Osteoblast (primary cell): ENCODE data around the gene GOLGA2. TPM values are rescaled to one million over a fixed set of nuclear protein-coding genes. Genes with fewer than 3 reads are reported as not detected.
A peak's percentile ranks its signal among the peaks of the same experiment; 100 is the strongest.

Experiments
- DNase-seq: peaks from one replicate; pipeline ENCODE4 v3.0.0; 2011; ENCODE audit warnings: low spot score, mixed read lengths; ENCODE audit not compliant: insufficient read length; ENCODE audit errors: missing footprints
- H2AFZ ChIP-seq: 2 replicates; pipeline ENCODE4 v1.6.0; 2011; ENCODE audit warnings: mild to moderate bottlenecking, low read length
- H3K27ac ChIP-seq: 2 replicates; pipeline ENCODE4 v1.5.1; 2011; ENCODE audit warnings: mild to moderate bottlenecking, low read depth, low read length, moderate library complexity
- H3K27me3 ChIP-seq: 2 replicates; pipeline ENCODE4 v1.6.0; 2012; ENCODE audit warnings: mild to moderate bottlenecking, control low read depth, inconsistent platforms, low read length, moderate library complexity; ENCODE audit not compliant: insufficient read depth
- H3K36me3 ChIP-seq: 2 replicates; pipeline ENCODE4 v1.5.1; 2011; ENCODE audit warnings: mild to moderate bottlenecking, low read length, control low read depth, moderate library complexity; ENCODE audit not compliant: insufficient read depth
- H3K4me1 ChIP-seq: 2 replicates; pipeline ENCODE4 v1.5.1; 2011; ENCODE audit warnings: mild to moderate bottlenecking, low read length, control low read depth, moderate library complexity; ENCODE audit not compliant: insufficient read depth
- H3K4me2 ChIP-seq: 2 replicates; pipeline ENCODE4 v1.6.0; 2011; ENCODE audit warnings: mild to moderate bottlenecking, low read length; ENCODE audit not compliant: insufficient read depth
- H3K4me3 ChIP-seq: fragments of 200-600 bp; sonication (generic); 3 replicates; pipeline ENCODE4 v1.5.1; 2012; ENCODE audit warnings: mild to moderate bottlenecking, low read length, inconsistent platforms; ENCODE audit not compliant: insufficient read depth
- H3K79me2 ChIP-seq: 2 replicates; pipeline ENCODE4 v1.6.0; 2012; ENCODE audit warnings: mild to moderate bottlenecking, low read length, control low read depth, inconsistent platforms; ENCODE audit not compliant: insufficient read depth
- H3K9me3 ChIP-seq: 2 replicates; pipeline ENCODE4 v1.5.1; 2011; ENCODE audit warnings: low read depth, low read length, control low read depth
- H4K20me1 ChIP-seq: 2 replicates; pipeline ENCODE4 v1.6.0; 2012; ENCODE audit warnings: mild to moderate bottlenecking, low read length, control low read depth; ENCODE audit not compliant: insufficient read depth
- CTCF ChIP-seq: IDR thresholded peaks from 2 replicates; pipeline ENCODE4 v1.5.1; 2011; ENCODE audit warnings: mild to moderate bottlenecking, low read depth, low read length, moderate library complexity; ENCODE audit errors: extremely low read depth
- total RNA-seq: library from RNA; depleted of rRNA; stranded (reverse); fragments of >200 nt; gene quantifications from 2 replicates; pipeline ENCODE4 v1.2.3, GENCODE V29; 2012

The GOLGA2 gene
- total RNA-seq, 1 donor, result 121 TPM

- Histone ChIP-seq H3K4me3 (no peak overlapping the region), H4K20me1 (peaks cover 28% of the 10 kb centered on the region), H3K9me3 (no peaks in the 10 kb centered on the region), H3K79me2 (no peaks in the 10 kb centered on the region), H2AFZ (no peak overlapping the region), H3K27me3 (no peaks in the 10 kb centered on the region), H3K4me2 (no peak overlapping the region), H3K36me3 (peaks cover 67% of the 10 kb centered on the region), H3K4me1 (no peaks in the 10 kb centered on the region), H3K27ac (no peak overlapping the region)
- no peak for TF ChIP-seq CTCF
- peak; percentile 66 for DNase-seq
Observed at GRCh38 chr9:128257086-128257825, 18.6 kb downstream of the GOLGA2 start.

GRCh38 chr9:128254855-128255759 is 20.7 kb downstream of the GOLGA2 start:
- no peaks in the 10 kb centered on the region for H3K79me2 ChIP-seq

GRCh38 chr9:128254362-128254761 is 21.4 kb downstream of the GOLGA2 start:
- H3K27me3 ChIP-seq, result no peaks in the 10 kb centered on the region

More at GRCh38 chr9:128254855-128255759, 20.7 kb downstream of the GOLGA2 start:
- Histone ChIP-seq H2AFZ (no peak overlapping the region), H3K27me3 (no peaks in the 10 kb centered on the region), H3K4me2 (no peak overlapping the region), H3K4me1 (no peaks in the 10 kb centered on the region), H3K27ac (no peak overlapping the region), H4K20me1 (peaks cover 18% of the 10 kb centered on the region), H3K36me3 (peaks cover 45% of the 10 kb centered on the region), H3K9me3 (no peaks in the 10 kb centered on the region), H3K4me3 (no peak overlapping the region)
- peak; percentile 98 for DNase-seq
- peak; percentile 83 for TF ChIP-seq CTCF

More at GRCh38 chr9:128254362-128254761, 21.4 kb downstream of the GOLGA2 start:
- no peak for TF ChIP-seq CTCF
- peak; percentile 29 for DNase-seq
- Histone ChIP-seq H3K4me3 (no peak overlapping the region), H3K36me3 (peaks cover 38% of the 10 kb centered on the region), H3K4me2 (no peak overlapping the region), H3K27ac (no peak overlapping the region), H3K79me2 (no peaks in the 10 kb centered on the region), H3K4me1 (no peaks in the 10 kb centered on the region), H4K20me1 (peaks cover 18% of the 10 kb centered on the region), H3K9me3 (no peaks in the 10 kb centered on the region), H2AFZ (no peak overlapping the region)
